Measurements from ENCODE around the gene RABGGTA.

RABGGTA gene

DNA sequence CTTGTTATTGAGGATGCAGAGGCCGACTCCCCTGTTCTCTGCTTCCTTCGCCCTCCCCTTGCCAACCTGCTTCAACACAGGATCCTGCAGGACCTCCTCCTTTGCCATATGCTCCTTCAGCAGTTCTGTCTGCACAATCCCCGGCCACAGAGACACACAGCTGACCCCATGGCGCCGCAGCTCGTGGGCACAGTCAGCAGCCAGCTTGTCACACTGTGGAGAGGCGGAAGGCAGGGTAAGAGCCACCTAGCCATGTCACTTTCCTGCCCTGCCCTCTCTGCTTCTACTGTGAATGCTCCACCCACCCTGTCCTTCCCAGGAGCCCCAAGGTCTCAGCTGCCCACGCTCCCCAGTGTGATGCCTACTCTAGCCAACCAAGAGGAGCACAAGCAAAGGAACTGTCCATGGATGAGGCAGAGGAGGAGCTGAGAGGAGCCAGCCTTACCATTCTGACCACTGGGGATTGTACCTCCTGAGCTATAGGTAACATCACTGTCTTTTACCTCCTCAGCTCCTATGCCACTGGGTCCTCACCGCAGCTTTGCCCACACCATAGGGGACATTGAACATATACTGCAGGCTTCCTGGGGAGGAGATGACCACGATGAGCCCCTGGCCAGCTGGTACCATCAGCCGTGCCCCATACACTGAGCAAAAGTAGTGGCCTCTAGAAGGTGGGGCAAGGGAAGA is 20.9 kb upstream of the RABGGTA start:
- TF ChIP-seq, protein P1, sequence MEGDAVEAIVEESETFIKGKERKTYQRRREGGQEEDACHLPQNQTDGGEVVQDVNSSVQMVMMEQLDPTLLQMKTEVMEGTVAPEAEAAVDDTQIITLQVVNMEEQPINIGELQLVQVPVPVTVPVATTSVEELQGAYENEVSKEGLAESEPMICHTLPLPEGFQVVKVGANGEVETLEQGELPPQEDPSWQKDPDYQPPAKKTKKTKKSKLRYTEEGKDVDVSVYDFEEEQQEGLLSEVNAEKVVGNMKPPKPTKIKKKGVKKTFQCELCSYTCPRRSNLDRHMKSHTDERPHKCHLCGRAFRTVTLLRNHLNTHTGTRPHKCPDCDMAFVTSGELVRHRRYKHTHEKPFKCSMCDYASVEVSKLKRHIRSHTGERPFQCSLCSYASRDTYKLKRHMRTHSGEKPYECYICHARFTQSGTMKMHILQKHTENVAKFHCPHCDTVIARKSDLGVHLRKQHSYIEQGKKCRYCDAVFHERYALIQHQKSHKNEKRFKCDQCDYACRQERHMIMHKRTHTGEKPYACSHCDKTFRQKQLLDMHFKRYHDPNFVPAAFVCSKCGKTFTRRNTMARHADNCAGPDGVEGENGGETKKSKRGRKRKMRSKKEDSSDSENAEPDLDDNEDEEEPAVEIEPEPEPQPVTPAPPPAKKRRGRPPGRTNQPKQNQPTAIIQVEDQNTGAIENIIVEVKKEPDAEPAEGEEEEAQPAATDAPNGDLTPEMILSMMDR (IDR thresholded peaks at IDR 0.05; ENCODE audit: borderline replicate concordance, insufficient read depth, low read depth, low read length), result no peak
- no peak overlapping the region for H3K4me3 ChIP-seq (ENCODE audit: low read depth, low read length)

DNA sequence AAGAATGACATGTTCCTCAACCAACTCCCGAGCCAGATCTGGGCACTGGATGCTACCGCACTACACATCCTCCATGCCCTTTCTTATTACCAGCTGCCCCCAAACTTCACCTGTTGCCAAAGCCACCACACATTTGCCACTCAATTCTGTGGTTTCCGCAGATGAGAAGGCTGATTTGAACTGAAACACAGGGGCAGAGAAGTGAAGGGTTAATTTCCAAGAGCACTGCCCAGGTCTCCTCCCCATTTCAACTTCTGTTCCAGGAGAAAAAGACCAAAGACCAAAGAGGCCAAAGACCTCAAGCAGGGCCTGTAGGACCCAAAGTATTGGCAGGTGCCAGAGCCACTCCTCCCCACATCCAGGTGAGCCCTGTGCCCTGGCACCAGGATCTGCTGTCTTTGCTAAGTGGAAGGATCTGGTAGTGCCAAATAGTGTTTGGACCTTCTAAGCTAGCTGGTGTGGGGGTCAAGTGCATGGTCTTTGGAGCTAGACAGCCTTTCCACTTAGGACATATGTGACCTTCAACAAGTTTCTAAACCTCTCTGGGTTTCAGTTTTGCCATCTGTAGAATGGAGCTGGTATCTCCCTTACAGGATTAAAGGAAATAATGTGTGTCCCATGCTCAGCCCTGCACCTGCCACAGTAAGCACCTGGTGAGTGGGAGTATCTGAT is 20.2 kb upstream of the RABGGTA start:
- no peak overlapping the region for H3K4me3 ChIP-seq (ENCODE audit: low read depth, low read length)
- TF ChIP-seq, protein P1 (IDR thresholded peaks at IDR 0.05; ENCODE audit: borderline replicate concordance, insufficient read depth, low read depth, low read length), result no peak

DNA sequence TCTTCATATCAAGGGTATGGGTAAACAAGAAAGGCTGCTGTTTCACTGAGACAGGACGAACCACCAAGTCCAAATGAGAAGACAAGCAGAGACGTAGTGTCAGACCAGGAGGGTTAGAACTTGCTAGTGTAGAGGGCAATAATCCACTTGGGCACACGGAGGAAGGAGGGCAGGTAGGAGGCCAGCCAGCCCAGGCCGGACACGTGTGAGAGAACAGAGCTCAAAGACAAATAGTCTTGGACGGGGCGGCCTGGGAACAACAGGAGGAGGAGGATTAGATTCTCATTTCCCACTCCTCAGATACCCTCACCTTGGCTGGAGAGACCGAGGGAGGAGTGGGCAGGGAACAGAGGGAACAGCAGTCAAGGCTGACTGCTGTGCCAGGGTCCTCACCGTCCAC is 19.3 kb upstream of the RABGGTA start:
- H3K4me3 ChIP-seq (ENCODE audit: low read depth, low read length), result no peak overlapping the region
- TF ChIP-seq, protein P1 (IDR thresholded peaks at IDR 0.05; ENCODE audit: borderline replicate concordance, insufficient read depth, low read depth, low read length), result no peak

DNA sequence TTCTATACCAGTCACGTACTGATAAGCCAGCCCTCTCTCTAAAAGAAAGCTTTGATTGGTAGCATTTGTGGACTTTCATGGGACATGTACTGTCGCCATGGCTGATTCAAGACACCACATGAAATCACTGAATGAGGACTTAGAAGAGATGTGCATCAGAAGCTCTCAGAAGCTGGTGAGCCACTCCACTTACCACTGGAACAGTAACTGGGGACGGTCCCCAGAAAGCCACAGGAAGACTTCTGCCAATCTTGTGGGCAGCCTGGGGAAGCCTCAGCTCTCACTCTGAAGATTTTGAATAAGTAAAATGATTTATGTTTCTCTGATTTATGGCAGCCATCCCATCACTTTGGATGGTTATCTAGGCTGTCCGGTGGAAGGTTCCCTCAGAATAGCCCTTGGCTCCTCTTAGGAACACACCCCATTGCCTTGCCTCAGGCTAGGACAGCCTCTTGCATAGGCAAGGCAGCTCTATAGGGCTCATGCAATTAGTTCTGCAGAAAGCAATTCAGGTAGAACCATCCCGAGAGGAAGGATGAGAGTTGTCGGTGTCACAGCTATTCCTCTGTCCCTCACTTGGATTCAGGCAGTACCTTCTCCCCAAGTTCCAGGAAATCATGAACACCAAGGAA is 18.4 kb upstream of the RABGGTA start:
- TF ChIP-seq, protein P1 (IDR thresholded peaks at IDR 0.05; ENCODE audit: borderline replicate concordance, insufficient read depth, low read depth, low read length), result no peak
- H3K4me3 ChIP-seq (ENCODE audit: low read depth, low read length), result no peak overlapping the region

DNA sequence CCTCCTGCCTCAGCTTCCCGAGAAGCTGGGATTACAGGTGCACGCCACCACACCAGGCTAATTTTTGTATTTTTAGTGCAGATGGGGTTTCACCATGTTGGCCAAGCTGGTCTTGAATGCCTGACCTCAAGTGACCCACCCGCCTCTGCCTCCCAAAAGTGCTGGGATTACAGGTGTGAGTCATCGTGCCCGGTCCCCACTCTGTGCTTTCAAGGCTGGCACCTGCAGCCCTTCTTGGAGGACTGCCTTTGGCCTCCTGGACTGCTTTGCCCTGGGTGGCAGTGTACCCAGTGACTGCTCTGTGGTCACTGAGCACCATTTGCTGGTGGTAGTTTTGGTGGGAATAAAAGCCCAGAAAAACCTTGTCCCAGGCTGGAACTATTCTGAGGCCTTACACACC is 15.6 kb upstream of the RABGGTA start:
- no peak overlapping the region for H3K4me3 ChIP-seq (ENCODE audit: low read depth, low read length)
- TF ChIP-seq, protein P1 (IDR thresholded peaks at IDR 0.05; ENCODE audit: borderline replicate concordance, insufficient read depth, low read depth, low read length), result no peak

DNA sequence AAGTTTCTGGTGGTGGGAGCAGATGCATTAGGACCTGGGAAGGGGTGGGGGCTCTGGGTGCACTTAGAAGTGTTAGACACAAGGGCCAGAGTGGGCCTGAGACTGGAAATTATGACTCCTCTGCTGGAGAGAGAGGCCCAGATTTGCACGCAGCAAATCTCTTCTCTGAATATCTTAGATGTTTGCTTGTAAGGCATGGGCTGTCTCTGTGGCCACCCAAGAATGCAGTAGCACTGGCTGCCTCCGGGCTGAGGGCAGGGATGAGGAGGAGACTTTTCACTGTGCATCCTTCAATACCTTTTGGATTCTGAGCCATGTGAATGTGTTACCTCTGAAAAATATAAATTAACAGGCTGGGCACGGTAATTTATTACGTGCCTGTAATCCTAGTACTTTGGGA is 14.0 kb upstream of the RABGGTA start:
- H3K4me3 ChIP-seq (ENCODE audit: low read depth, low read length), result no peak overlapping the region

More for the DNA sequence above, 14.0 kb upstream of the RABGGTA start:
- TF ChIP-seq, protein P1 (IDR thresholded peaks at IDR 0.05; ENCODE audit: borderline replicate concordance, insufficient read depth, low read depth, low read length), result no peak
